H9 (cell line): ENCODE results near the gene NCKAP5. TPM values are rescaled to one million over a fixed set of nuclear protein-coding genes. Genes with fewer than 3 reads are reported as not detected.

ENCODE experiments used
- DNase-seq: peaks from one replicate; pipeline ENCODE4 v3.0.0-alpha.2; 2017
- H2AFZ ChIP-seq: one replicate; pipeline ENCODE4 v1.6.1; 2013; ENCODE audit warnings: mild to moderate bottlenecking, low read length, control low read depth, moderate library complexity
- H2AK5ac ChIP-seq: 2 replicates; pipeline ENCODE4 v1.6.1; 2013; ENCODE audit warnings: low read length, control low read depth, mixed read lengths; ENCODE audit not compliant: insufficient read length
- H2BK120ac ChIP-seq: one replicate; pipeline ENCODE4 v1.6.1; 2013; ENCODE audit warnings: low read depth, mild to moderate bottlenecking, low read length, control low read depth, inconsistent platforms; ENCODE audit not compliant: poor library complexity, severe bottlenecking
- H2BK12ac ChIP-seq: 2 replicates; pipeline ENCODE4 v1.6.1; 2013; ENCODE audit warnings: low read length, control low read depth, mixed read lengths, low read depth; ENCODE audit not compliant: insufficient read length
- H2BK15ac ChIP-seq: 2 replicates; pipeline ENCODE4 v1.6.1; 2013; ENCODE audit warnings: low read depth, low read length, control low read depth
- H2BK20ac ChIP-seq: one replicate; pipeline ENCODE4 v1.6.1; 2013; ENCODE audit warnings: low read depth, mild to moderate bottlenecking, low read length, control low read depth, inconsistent platforms; ENCODE audit not compliant: poor library complexity, severe bottlenecking
- H2BK5ac ChIP-seq: 2 replicates; pipeline ENCODE4 v1.6.1; 2013; ENCODE audit warnings: low read length, control low read depth, mixed read lengths; ENCODE audit not compliant: insufficient read length
- H3K14ac ChIP-seq: 2 replicates; pipeline ENCODE4 v1.6.1; 2013; ENCODE audit warnings: low read length, control low read depth; ENCODE audit not compliant: insufficient read depth
- H3K18ac ChIP-seq: 2 replicates; pipeline ENCODE4 v1.6.1; 2013; ENCODE audit warnings: low read depth, mild to moderate bottlenecking, mixed read lengths, low read length, control low read depth; ENCODE audit not compliant: insufficient read length
- H3K23ac ChIP-seq: 2 replicates; pipeline ENCODE4 v1.6.1; 2013; ENCODE audit warnings: low read length, control low read depth, mixed read lengths, low read depth; ENCODE audit not compliant: insufficient read length
- H3K23me2 ChIP-seq: 2 replicates; pipeline ENCODE4 v1.6.1; 2013; ENCODE audit warnings: low read depth, mild to moderate bottlenecking, mixed read lengths, low read length, control low read depth; ENCODE audit not compliant: insufficient read length, poor library complexity, severe bottlenecking
- H3K27ac ChIP-seq: 2 replicates; pipeline ENCODE4 v1.5.1; 2013; ENCODE audit warnings: low read length, control low read depth, mixed read lengths, low read depth; ENCODE audit not compliant: insufficient read length
- H3K27me3 ChIP-seq: 2 replicates; pipeline ENCODE4 v1.6.1; 2013; ENCODE audit warnings: low read length, control low read depth, inconsistent platforms; ENCODE audit not compliant: insufficient read depth
- H3K4ac ChIP-seq: 2 replicates; pipeline ENCODE4 v1.6.1; 2013; ENCODE audit warnings: low read depth, mild to moderate bottlenecking, control low read depth, inconsistent platforms, low read length, moderate library complexity
- H3K4me1 ChIP-seq: 2 replicates; pipeline ENCODE4 v1.6.1; 2013; ENCODE audit warnings: low read length, control low read depth, inconsistent platforms; ENCODE audit not compliant: insufficient read depth
- H3K4me2 ChIP-seq: 2 replicates; pipeline ENCODE4 v1.6.1; 2013; ENCODE audit warnings: low read length, control low read depth, mixed read lengths; ENCODE audit not compliant: insufficient read length, insufficient read depth
- H3K56ac ChIP-seq: 2 replicates; pipeline ENCODE4 v1.6.1; 2013; ENCODE audit warnings: low read depth, mild to moderate bottlenecking, mixed read lengths, low read length, control low read depth; ENCODE audit not compliant: insufficient read length
- H3K79me1 ChIP-seq: 2 replicates; pipeline ENCODE4 v1.6.1; 2013; ENCODE audit warnings: low read depth, mild to moderate bottlenecking, moderate library complexity, low read length, control low read depth, inconsistent platforms; ENCODE audit not compliant: insufficient read depth, poor library complexity, severe bottlenecking
- H3K79me2 ChIP-seq: 2 replicates; pipeline ENCODE4 v1.6.1; 2013; ENCODE audit warnings: low read length, control low read depth, inconsistent platforms; ENCODE audit not compliant: insufficient read depth
- H3K9ac ChIP-seq: 2 replicates; pipeline ENCODE4 v1.6.1; 2013; ENCODE audit warnings: low read length, control low read depth, mixed read lengths; ENCODE audit not compliant: insufficient read length; ENCODE audit errors: extremely low read depth
- H3K9me3 ChIP-seq: one replicate; pipeline ENCODE4 v1.6.1; 2013; ENCODE audit warnings: low read depth, low read length, inconsistent platforms; ENCODE audit not compliant: control insufficient read depth
- H3T11ph ChIP-seq: one replicate; pipeline ENCODE4 v1.6.1; 2013; ENCODE audit warnings: mild to moderate bottlenecking, low read length, control low read depth, inconsistent platforms
- H4K20me1 ChIP-seq: one replicate; pipeline ENCODE4 v1.6.1; 2013; ENCODE audit not compliant: control insufficient read depth, insufficient read length, insufficient read depth
- H4K5ac ChIP-seq: 2 replicates; pipeline ENCODE4 v1.6.1; 2013; ENCODE audit warnings: low read depth, mild to moderate bottlenecking, mixed read lengths, low read length, control low read depth; ENCODE audit not compliant: insufficient read length
- H4K8ac ChIP-seq: replicated peaks from 2 replicates; pipeline ENCODE4 v1.6.1; 2013; ENCODE audit warnings: low read length, control low read depth, mixed read lengths, low read depth; ENCODE audit not compliant: insufficient read length
- H4K91ac ChIP-seq: 2 replicates; pipeline ENCODE4 v1.6.1; 2013; ENCODE audit warnings: low read depth, mild to moderate bottlenecking, moderate library complexity, mixed read lengths, low read length, control low read depth; ENCODE audit not compliant: insufficient read length
- H3K27ac Mint-ChIP-seq, 3 experiments: 2 replicates in 2 of 3; 3 replicates in 1 of 3; pipeline ENCODE4 v1.8.0; 2020 to 2021; ENCODE audit warnings: mixed read lengths in 3 of 3, mild to moderate bottlenecking in 1 of 3, moderate library complexity in 1 of 3
- H3K27me3 Mint-ChIP-seq: 2 replicates; pipeline ENCODE4 v1.8.0; 2021; ENCODE audit warnings: low read depth, mild to moderate bottlenecking, moderate library complexity, mixed read lengths
- H3K36me3 Mint-ChIP-seq, 3 experiments: 2 replicates in 2 of 3; 3 replicates in 1 of 3; pipeline ENCODE4 v1.8.0; 2020 to 2021; ENCODE audit warnings: low read depth in 3 of 3, mixed read lengths in 3 of 3; ENCODE audit not compliant: insufficient read depth in 1 of 3
- H3K4me1 Mint-ChIP-seq, 2 experiments: 2 replicates each; pipeline ENCODE4 v1.8.0; 2020; ENCODE audit warnings: mixed read lengths in 2 of 2
- H3K4me3 Mint-ChIP-seq, 2 experiments: 2 replicates in 1 of 2; 3 replicates in 1 of 2; pipeline ENCODE4 v1.8.0; 2020 to 2021; ENCODE audit warnings: mild to moderate bottlenecking in 2 of 2, mixed read lengths in 2 of 2, moderate library complexity in 1 of 2
- H3K9me3 Mint-ChIP-seq, 2 experiments: 2 replicates in 1 of 2; 3 replicates in 1 of 2; pipeline ENCODE4 v1.8.0; 2020; ENCODE audit warnings: mild to moderate bottlenecking in 2 of 2, mixed read lengths in 2 of 2, moderate library complexity in 1 of 2
- CTCF ChIP-seq: fragments of 200-600 bp; sonication (generic); conservative IDR thresholded peaks from 3 replicates; pipeline ENCODE4 v1.8.0; 2021; ENCODE audit warnings: antibody characterized with exemption, mild to moderate bottlenecking
- WGBS: extraction: QIAGEN DNeasy Blood & Tissue Kit; methylation state at CpG from one replicate; pipeline ENCODE4 v1.1.7; 2013; ENCODE audit warnings: missing lambda C conversion rate, low lambda C conversion rate, mixed read lengths; ENCODE audit not compliant: insufficient read length; ENCODE audit errors: extremely low coverage; 5-methylcytosine and 5-hydroxymethylcytosine counted together
- total RNA-seq: library from RNA; stranded (reverse); gene quantifications from 2 replicates; pipeline ENCODE4 v1.2.1, GENCODE V29; 2021

Gene NCKAP5
- total RNA-seq, 1 experiment from 2014 or later = 0.26 TPM

- Histone ChIP-seq H2AFZ (no peak overlapping the region), H2BK5ac (no peak overlapping the region), H3K79me1 (no peaks in the 10 kb centered on the region), H3K4ac (no peak overlapping the region), H3K23me2 (no peaks in the 10 kb centered on the region), H2BK120ac (no peak overlapping the region), H2BK20ac (no peak overlapping the region), H2BK15ac (no peak overlapping the region), H3K18ac (no peak overlapping the region), H3K79me2 (no peaks in the 10 kb centered on the region), H4K8ac (no peak overlapping the region), H3K27ac (no peak overlapping the region), H2AK5ac (no peak overlapping the region), H3K4me1 (no peaks in the 10 kb centered on the region), H3K56ac (no peak overlapping the region), H3K14ac (no peak overlapping the region), H3K23ac (no peak overlapping the region), H4K5ac (no peak overlapping the region), H2BK12ac (no peak overlapping the region), H3K9ac (no peak overlapping the region), H4K91ac (no peak overlapping the region), H4K20me1 (peaks cover 2% of the 10 kb centered on the region), H3K4me2 (no peak overlapping the region), H3K27me3 (no peaks in the 10 kb centered on the region), H3K9me3 (no peaks in the 10 kb centered on the region), H3T11ph (no peak overlapping the region)
- H3K36me3 Mint-ChIP-seq = no peaks in the 10 kb centered on the region
- no peak for DNase-seq
- H3K4me3 Mint-ChIP-seq = no peak overlapping the region
- H3K27ac Mint-ChIP-seq = no peak overlapping the region
- WGBS = no CpG with 5 or more reads among the region's 1 CpG
- H3K4me1 Mint-ChIP-seq = no peaks in the 10 kb centered on the region
- H3K27me3 Mint-ChIP-seq = no peaks in the 10 kb centered on the region; the same call in 1 of the 2 replicates
- no peak for TF ChIP-seq CTCF
- H3K9me3 Mint-ChIP-seq = no peaks in the 10 kb centered on the region
Observed at GRCh38 chr2:133098787-133099186, 469.5 kb downstream of the NCKAP5 start.
